Neural crest cell (in vitro differentiated cells): ENCODE data around the gene GRAMD2A. TPM values are rescaled to one million over a fixed set of nuclear protein-coding genes. Genes with fewer than 3 reads are reported as not detected.

Source experiments
- DNase-seq: peaks from one replicate; pipeline ENCODE4 v3.0.0; 2021; ENCODE audit warnings: low read depth, mixed read lengths, low spot score
- H3K27ac Mint-ChIP-seq: one replicate; pipeline ENCODE4 v1.8.0; 2021; ENCODE audit warnings: mild to moderate bottlenecking, mixed read lengths; ENCODE audit not compliant: unreplicated experiment
- H3K27me3 Mint-ChIP-seq: 2 replicates; pipeline ENCODE4 v1.8.0; 2021; ENCODE audit warnings: low read depth, mild to moderate bottlenecking, mixed read lengths
- H3K36me3 Mint-ChIP-seq: 2 replicates; pipeline ENCODE4 v1.8.0; 2021; ENCODE audit warnings: low read depth, mild to moderate bottlenecking, mixed read lengths
- H3K4me1 Mint-ChIP-seq: 2 replicates; pipeline ENCODE4 v1.8.0; 2021; ENCODE audit warnings: mixed read lengths
- H3K4me3 Mint-ChIP-seq: one replicate; pipeline ENCODE4 v1.8.0; 2021; ENCODE audit warnings: mild to moderate bottlenecking, mixed read lengths
- H3K9me3 Mint-ChIP-seq: 2 replicates; pipeline ENCODE4 v1.8.0; 2021; ENCODE audit warnings: mixed read lengths
- total RNA-seq: library from RNA; stranded (reverse); gene quantifications from 2 replicates; pipeline ENCODE4 v1.2.1, GENCODE V29; 2021
- TF ChIP-seq, protein P1 (sequence below): fragments of 200-600 bp; sonication (generic); conservative IDR thresholded peaks from 2 replicates; pipeline ENCODE4 v1.5.0; 2021; ENCODE audit warnings: antibody characterized with exemption, mild to moderate bottlenecking

Gene GRAMD2A
- total RNA-seq, 1 donor from 2014 or later = 0.35 TPM

- Mint-ChIP-seq H3K4me1 (no peaks in the 10 kb centered on the region), H3K36me3 (peaks cover 33% of the 10 kb centered on the region), H3K4me3 (no peak overlapping the region), H3K27me3 (no peaks in the 10 kb centered on the region), H3K9me3 (no peaks in the 10 kb centered on the region), H3K27ac (no peak overlapping the region)
- no peak for DNase-seq
- TF ChIP-seq, protein P1, sequence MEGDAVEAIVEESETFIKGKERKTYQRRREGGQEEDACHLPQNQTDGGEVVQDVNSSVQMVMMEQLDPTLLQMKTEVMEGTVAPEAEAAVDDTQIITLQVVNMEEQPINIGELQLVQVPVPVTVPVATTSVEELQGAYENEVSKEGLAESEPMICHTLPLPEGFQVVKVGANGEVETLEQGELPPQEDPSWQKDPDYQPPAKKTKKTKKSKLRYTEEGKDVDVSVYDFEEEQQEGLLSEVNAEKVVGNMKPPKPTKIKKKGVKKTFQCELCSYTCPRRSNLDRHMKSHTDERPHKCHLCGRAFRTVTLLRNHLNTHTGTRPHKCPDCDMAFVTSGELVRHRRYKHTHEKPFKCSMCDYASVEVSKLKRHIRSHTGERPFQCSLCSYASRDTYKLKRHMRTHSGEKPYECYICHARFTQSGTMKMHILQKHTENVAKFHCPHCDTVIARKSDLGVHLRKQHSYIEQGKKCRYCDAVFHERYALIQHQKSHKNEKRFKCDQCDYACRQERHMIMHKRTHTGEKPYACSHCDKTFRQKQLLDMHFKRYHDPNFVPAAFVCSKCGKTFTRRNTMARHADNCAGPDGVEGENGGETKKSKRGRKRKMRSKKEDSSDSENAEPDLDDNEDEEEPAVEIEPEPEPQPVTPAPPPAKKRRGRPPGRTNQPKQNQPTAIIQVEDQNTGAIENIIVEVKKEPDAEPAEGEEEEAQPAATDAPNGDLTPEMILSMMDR = no peak
Measured at GRCh38 chr15:72207558-72208085, 10.0 kb upstream of the GRAMD2A start.

- H3K27me3 Mint-ChIP-seq = no peaks in the 10 kb centered on the region
- peaks cover 33% of the 10 kb centered on the region for H3K36me3 Mint-ChIP-seq
- no peaks in the 10 kb centered on the region for H3K9me3 Mint-ChIP-seq
- H3K27ac Mint-ChIP-seq = no peak overlapping the region
- TF ChIP-seq, protein P1 = no peak
- DNase-seq = no peak
- H3K4me1 Mint-ChIP-seq = no peaks in the 10 kb centered on the region
- H3K4me3 Mint-ChIP-seq = no peak overlapping the region
Measured at GRCh38 chr15:72206677-72207000, 9.1 kb upstream of the GRAMD2A start.

GRCh38 chr15:72205896-72206676 lies 8.5 kb upstream of the GRAMD2A start:
- TF ChIP-seq, protein P1 = no peak
- Mint-ChIP-seq H3K9me3 (no peaks in the 10 kb centered on the region), H3K27ac (no peak overlapping the region), H3K27me3 (no peaks in the 10 kb centered on the region), H3K36me3 (peaks cover 30% of the 10 kb centered on the region), H3K4me3 (no peak overlapping the region), H3K4me1 (no peaks in the 10 kb centered on the region)
- DNase-seq = no peak

GRCh38 chr15:72205273-72205672 lies 7.7 kb upstream of the GRAMD2A start:
- peaks cover 28% of the 10 kb centered on the region for H3K36me3 Mint-ChIP-seq
- no peaks in the 10 kb centered on the region for H3K9me3 Mint-ChIP-seq
- TF ChIP-seq, protein P1 = no peak
- no peaks in the 10 kb centered on the region for H3K4me1 Mint-ChIP-seq
- no peak overlapping the region for H3K27ac Mint-ChIP-seq
- no peak overlapping the region for H3K4me3 Mint-ChIP-seq
- DNase-seq = no peak
- peaks cover 3% of the 10 kb centered on the region for H3K27me3 Mint-ChIP-seq

DNA sequence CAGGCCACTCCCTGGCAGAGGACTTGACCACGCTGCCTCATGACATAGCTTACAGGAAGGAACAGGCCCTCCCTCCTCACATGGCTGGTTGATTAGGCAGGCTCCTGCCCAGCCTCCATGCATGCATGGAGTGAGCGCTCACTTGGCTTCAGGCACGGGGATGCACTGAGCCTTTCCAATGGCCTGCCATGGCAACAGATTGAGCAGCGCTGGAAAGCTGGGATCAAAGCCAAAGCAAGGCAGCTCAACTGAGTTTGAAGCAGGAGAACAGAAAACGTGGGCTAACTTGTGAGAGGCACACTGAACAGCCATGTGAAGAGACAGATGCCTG lies 5.9 kb upstream of the GRAMD2A start:
- no peaks in the 10 kb centered on the region for H3K4me1 Mint-ChIP-seq
- no peak for DNase-seq
- no peak overlapping the region for H3K4me3 Mint-ChIP-seq
- TF ChIP-seq, protein P1 = no peak
- peaks cover 16% of the 10 kb centered on the region for H3K27me3 Mint-ChIP-seq
- H3K27ac Mint-ChIP-seq = no peak overlapping the region
- H3K9me3 Mint-ChIP-seq = no peaks in the 10 kb centered on the region
- peaks cover 28% of the 10 kb centered on the region for H3K36me3 Mint-ChIP-seq
